Islet precursor cell (in vitro differentiated cells): ENCODE measurements around the gene PARD6B.

ENCODE experiments used
- DNase-seq: peaks from one replicate; pipeline ENCODE4 v3.0.0-alpha.2; 2018

The PARD6B gene

GRCh38 chr20:50802289-50802688 lies 70.9 kb downstream of the PARD6B start:
- no peak for DNase-seq

GRCh38 chr20:50804437-50805348 lies 73.3 kb downstream of the PARD6B start:
- no peak for DNase-seq

- no peak for DNase-seq
Observed at GRCh38 chr20:50805349-50805684, 73.9 kb downstream of the PARD6B start.

- no peak for DNase-seq
Observed at GRCh38 chr20:50806126-50806768, 74.9 kb downstream of the PARD6B start.
